ENCODE measurements around the gene DPYD. TPM values are rescaled to one million over a fixed set of nuclear protein-coding genes. Genes with fewer than 3 reads are reported as not detected.

Gene DPYD
- total RNA-seq, 4 donors from 2014 or later = 35.7 to 65.4 (median 43.7) TPM

DNA sequence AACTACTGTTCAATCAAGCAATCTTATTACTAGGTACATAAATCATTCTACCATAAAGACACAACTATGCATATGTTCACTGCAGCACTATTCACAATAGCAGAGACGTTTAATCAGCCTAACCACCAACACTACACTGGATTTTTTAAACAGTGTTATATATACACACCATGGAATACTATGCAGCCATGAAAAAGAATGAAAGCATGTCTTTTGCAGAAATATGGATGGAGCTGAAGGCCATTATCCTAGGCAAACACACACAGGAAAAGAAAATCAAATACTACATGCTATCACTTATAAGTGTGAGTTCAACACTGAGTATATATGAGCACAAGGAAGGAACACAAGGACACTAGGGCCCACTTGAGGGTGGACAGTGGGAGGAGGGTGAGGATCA is 159.2 kb downstream of the DPYD start:
- DNase-seq (ENCODE audit: low spot score in 2 of 2) = no peak
- H3K36me3 ChIP-seq = no peaks in the 10 kb centered on the region
- H3K4me3 ChIP-seq = no peak overlapping the region
- no peak overlapping the region for H3K27ac ChIP-seq
- H3K4me1 ChIP-seq = peaks cover 0 to 13% (median 0%) of the 10 kb centered on the region in 4 donors
- TF ChIP-seq POLR2A (IDR thresholded peaks at IDR 0.05) = no peak
- H3K9me3 ChIP-seq = no peaks in the 10 kb centered on the region
- 77 to 84% methylated on average over 1 of the region's 1 CpG for WGBS, 2 donors
- H3K27me3 ChIP-seq = no peaks in the 10 kb centered on the region

DNA sequence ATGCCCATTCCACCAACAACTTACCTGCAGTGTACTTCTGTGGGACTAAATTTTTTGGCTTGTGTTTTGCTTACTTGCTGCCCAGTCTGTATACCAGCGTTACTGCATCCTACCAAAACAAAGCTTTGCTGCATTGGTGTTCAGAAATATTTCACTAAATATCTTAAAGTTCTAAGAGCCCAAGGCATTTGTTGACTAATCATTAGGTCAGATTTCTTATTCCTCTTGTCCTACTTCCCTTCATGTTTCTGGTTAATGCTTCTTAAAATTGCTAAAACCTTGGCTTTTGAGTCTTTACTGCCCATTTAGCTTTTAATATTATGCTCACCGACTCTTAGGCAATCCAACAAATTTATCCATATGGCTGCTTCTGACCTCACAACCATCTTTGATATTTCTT is 161.8 kb downstream of the DPYD start:
- peaks cover 0 to 13% (median 0%) of the 10 kb centered on the region in 4 donors for H3K4me1 ChIP-seq
- no peak for DNase-seq (ENCODE audit: low spot score in 2 of 2)
- H3K27me3 ChIP-seq = no peaks in the 10 kb centered on the region
- 59 to 62% methylated on average over 2 of the region's 2 CpGs for WGBS, 2 donors
- H3K36me3 ChIP-seq = no peaks in the 10 kb centered on the region
- no peak overlapping the region for H3K27ac ChIP-seq
- TF ChIP-seq POLR2A (IDR thresholded peaks at IDR 0.05) (no peak), EP300 (IDR thresholded peaks at IDR 0.05) (no peak)
- TF ChIP-seq, protein P1, sequence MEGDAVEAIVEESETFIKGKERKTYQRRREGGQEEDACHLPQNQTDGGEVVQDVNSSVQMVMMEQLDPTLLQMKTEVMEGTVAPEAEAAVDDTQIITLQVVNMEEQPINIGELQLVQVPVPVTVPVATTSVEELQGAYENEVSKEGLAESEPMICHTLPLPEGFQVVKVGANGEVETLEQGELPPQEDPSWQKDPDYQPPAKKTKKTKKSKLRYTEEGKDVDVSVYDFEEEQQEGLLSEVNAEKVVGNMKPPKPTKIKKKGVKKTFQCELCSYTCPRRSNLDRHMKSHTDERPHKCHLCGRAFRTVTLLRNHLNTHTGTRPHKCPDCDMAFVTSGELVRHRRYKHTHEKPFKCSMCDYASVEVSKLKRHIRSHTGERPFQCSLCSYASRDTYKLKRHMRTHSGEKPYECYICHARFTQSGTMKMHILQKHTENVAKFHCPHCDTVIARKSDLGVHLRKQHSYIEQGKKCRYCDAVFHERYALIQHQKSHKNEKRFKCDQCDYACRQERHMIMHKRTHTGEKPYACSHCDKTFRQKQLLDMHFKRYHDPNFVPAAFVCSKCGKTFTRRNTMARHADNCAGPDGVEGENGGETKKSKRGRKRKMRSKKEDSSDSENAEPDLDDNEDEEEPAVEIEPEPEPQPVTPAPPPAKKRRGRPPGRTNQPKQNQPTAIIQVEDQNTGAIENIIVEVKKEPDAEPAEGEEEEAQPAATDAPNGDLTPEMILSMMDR (IDR thresholded peaks at IDR 0.05) = no peak
- H3K4me3 ChIP-seq = no peak overlapping the region
- no peaks in the 10 kb centered on the region for H3K9me3 ChIP-seq

DNA sequence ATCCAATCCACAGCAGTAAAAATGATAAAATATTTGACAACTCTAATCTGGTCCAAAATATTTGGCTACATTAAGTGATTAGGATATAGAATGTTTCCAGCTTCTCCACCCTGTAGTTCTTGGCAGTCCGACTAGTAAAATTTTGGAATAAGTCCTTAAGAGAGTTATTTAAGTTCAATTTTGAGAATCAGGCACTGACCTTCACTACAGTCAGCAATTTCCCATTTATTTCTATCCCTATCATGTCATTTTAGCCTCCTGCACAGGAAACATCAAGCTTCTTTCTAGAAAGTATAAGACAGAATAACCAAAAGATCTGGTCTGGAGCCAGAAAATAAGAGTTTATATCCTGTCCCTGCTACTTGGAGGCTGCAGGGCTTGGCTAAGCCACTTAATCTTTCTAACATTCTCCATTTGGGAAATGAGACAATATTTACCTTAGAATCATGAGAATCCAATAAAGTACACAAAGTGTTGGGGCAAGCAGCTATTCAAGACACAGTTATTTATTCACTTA is 162.2 kb downstream of the DPYD start:
- no peak overlapping the region for H3K4me3 ChIP-seq
- no peaks in the 10 kb centered on the region for H3K27me3 ChIP-seq
- no peaks in the 10 kb centered on the region for H3K9me3 ChIP-seq
- H3K36me3 ChIP-seq = no peaks in the 10 kb centered on the region
- WGBS, 2 donors = 41 to 50% methylated on average over 1 of the region's 1 CpG
- TF ChIP-seq, protein P1 (IDR thresholded peaks at IDR 0.05) = no peak
- TF ChIP-seq EP300 (IDR thresholded peaks at IDR 0.05) (no peak), POLR2A (IDR thresholded peaks at IDR 0.05) (no peak)
- H3K4me1 ChIP-seq = peaks cover 0 to 13% (median 0%) of the 10 kb centered on the region in 4 donors
- no peak overlapping the region for H3K27ac ChIP-seq
- no peak for DNase-seq (ENCODE audit: low spot score in 2 of 2)

DNA sequence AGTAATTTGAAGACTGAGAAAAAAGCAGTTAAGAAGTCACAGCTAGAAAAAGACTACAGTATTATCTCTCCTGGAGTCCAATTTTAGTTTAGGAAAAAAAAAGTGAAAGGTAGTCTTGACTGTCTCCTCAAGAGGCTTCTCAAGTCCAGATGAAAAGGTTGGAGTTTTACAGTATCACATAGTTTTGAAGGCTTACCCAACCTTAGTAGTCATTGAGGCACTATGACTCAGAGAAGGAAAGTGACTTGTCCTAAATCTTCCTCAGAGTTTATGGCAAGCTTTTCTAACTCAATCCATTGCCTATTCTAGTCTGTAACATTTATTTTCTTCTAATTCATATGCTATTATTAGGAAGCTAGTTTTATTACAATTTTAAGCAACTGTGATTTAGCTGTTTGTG is 174.9 kb downstream of the DPYD start:
- TF ChIP-seq EP300 (IDR thresholded peaks at IDR 0.05) (no peak), POLR2A (IDR thresholded peaks at IDR 0.05) (no peak)
- TF ChIP-seq, protein P1 (IDR thresholded peaks at IDR 0.05) = no peak
- Histone ChIP-seq H3K4me1 (no peaks in the 10 kb centered on the region), H3K4me3 (no peak overlapping the region), H3K27me3 (no peaks in the 10 kb centered on the region), H3K36me3 (no peaks in the 10 kb centered on the region), H3K9me3 (no peaks in the 10 kb centered on the region), H3K27ac (no peak overlapping the region)
- no peak for DNase-seq (ENCODE audit: low spot score in 2 of 2)

DNA sequence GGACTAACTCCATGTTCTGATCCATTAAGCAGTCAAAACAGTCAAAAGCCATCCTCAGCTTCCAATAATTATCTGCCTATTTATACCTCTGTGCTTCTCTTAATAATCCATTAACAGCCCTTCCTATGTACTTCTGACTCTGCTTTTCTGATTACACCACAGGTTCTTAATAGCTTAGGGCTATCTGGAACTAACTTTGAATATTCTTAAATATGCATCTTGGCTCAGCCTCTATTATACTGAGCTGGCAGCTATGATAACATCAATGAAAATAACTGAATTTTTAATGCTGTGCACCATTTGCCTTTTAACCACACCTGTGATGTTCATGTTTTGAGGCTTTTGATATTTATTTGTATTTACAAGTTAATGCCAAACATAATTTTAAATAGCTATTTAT is 175.9 kb downstream of the DPYD start:
- no peak overlapping the region for H3K4me3 ChIP-seq
- no peak for TF ChIP-seq POLR2A (IDR thresholded peaks at IDR 0.05)
- TF ChIP-seq, protein P1 (IDR thresholded peaks at IDR 0.05) = no peak
- no peak for TF ChIP-seq EP300 (IDR thresholded peaks at IDR 0.05)
- H3K27ac ChIP-seq = no peak overlapping the region
- H3K27me3 ChIP-seq = no peaks in the 10 kb centered on the region
- no peaks in the 10 kb centered on the region for H3K9me3 ChIP-seq
- no peaks in the 10 kb centered on the region for H3K36me3 ChIP-seq
- H3K4me1 ChIP-seq = no peaks in the 10 kb centered on the region
- DNase-seq (ENCODE audit: low spot score in 2 of 2) = no peak

DNA sequence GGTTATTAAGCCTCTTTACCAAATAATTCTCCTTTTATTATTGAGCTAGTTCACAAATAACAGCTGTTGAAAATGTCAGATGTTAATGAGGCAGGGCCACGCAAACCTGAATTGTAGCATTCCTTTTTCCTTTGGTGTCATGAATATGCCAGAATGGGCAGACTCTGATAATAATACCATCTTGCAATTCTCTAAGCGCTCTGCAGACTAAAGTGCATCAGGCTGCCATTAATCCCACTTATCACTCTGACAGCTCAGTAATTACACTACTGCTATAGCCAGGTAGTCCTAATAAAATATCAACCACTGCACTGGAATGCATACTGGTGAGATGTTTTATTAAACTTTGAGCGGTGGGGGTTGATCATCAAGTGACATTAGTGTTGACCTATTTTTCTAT is 177.7 kb downstream of the DPYD start:
- WGBS, 2 donors = 91 to 93% methylated on average over 3 of the region's 3 CpGs
- TF ChIP-seq, protein P1 (IDR thresholded peaks at IDR 0.05) = no peak
- TF ChIP-seq EP300 (IDR thresholded peaks at IDR 0.05) (no peak), POLR2A (IDR thresholded peaks at IDR 0.05) (no peak)
- no peaks in the 10 kb centered on the region for H3K9me3 ChIP-seq

More for the DNA sequence above, 177.7 kb downstream of the DPYD start:
- Histone ChIP-seq H3K27me3 (no peaks in the 10 kb centered on the region), H3K36me3 (no peaks in the 10 kb centered on the region), H3K4me3 (no peak overlapping the region), H3K4me1 (no peaks in the 10 kb centered on the region), H3K27ac (no peak overlapping the region)
- DNase-seq (ENCODE audit: low spot score in 2 of 2) = no peak

All from tibial nerve (tissue), 4 donors.